Osteoblast (primary cell): Measurements from ENCODE around the gene GLI3. TPM values are rescaled to one million over a fixed set of nuclear protein-coding genes. Genes with fewer than 3 reads are reported as not detected.

Experiments used
- DNase-seq: peaks from one replicate; pipeline ENCODE4 v3.0.0; 2011; ENCODE audit warnings: low spot score, mixed read lengths; ENCODE audit not compliant: insufficient read length; ENCODE audit errors: missing footprints
- H2AFZ ChIP-seq: 2 replicates; pipeline ENCODE4 v1.6.0; 2011; ENCODE audit warnings: mild to moderate bottlenecking, low read length
- H3K27ac ChIP-seq: 2 replicates; pipeline ENCODE4 v1.5.1; 2011; ENCODE audit warnings: mild to moderate bottlenecking, low read depth, low read length, moderate library complexity
- H3K27me3 ChIP-seq: 2 replicates; pipeline ENCODE4 v1.6.0; 2012; ENCODE audit warnings: mild to moderate bottlenecking, control low read depth, inconsistent platforms, low read length, moderate library complexity; ENCODE audit not compliant: insufficient read depth
- H3K36me3 ChIP-seq: 2 replicates; pipeline ENCODE4 v1.5.1; 2011; ENCODE audit warnings: mild to moderate bottlenecking, low read length, control low read depth, moderate library complexity; ENCODE audit not compliant: insufficient read depth
- H3K4me1 ChIP-seq: 2 replicates; pipeline ENCODE4 v1.5.1; 2011; ENCODE audit warnings: mild to moderate bottlenecking, low read length, control low read depth, moderate library complexity; ENCODE audit not compliant: insufficient read depth
- H3K4me2 ChIP-seq: 2 replicates; pipeline ENCODE4 v1.6.0; 2011; ENCODE audit warnings: mild to moderate bottlenecking, low read length; ENCODE audit not compliant: insufficient read depth
- H3K4me3 ChIP-seq: fragments of 200-600 bp; sonication (generic); 3 replicates; pipeline ENCODE4 v1.5.1; 2012; ENCODE audit warnings: mild to moderate bottlenecking, low read length, inconsistent platforms; ENCODE audit not compliant: insufficient read depth
- H3K79me2 ChIP-seq: 2 replicates; pipeline ENCODE4 v1.6.0; 2012; ENCODE audit warnings: mild to moderate bottlenecking, low read length, control low read depth, inconsistent platforms; ENCODE audit not compliant: insufficient read depth
- H3K9me3 ChIP-seq: 2 replicates; pipeline ENCODE4 v1.5.1; 2011; ENCODE audit warnings: low read depth, low read length, control low read depth
- H4K20me1 ChIP-seq: 2 replicates; pipeline ENCODE4 v1.6.0; 2012; ENCODE audit warnings: mild to moderate bottlenecking, low read length, control low read depth; ENCODE audit not compliant: insufficient read depth
- CTCF ChIP-seq: IDR thresholded peaks from 2 replicates; pipeline ENCODE4 v1.5.1; 2011; ENCODE audit warnings: mild to moderate bottlenecking, low read depth, low read length, moderate library complexity; ENCODE audit errors: extremely low read depth
- total RNA-seq: library from RNA; depleted of rRNA; stranded (reverse); fragments of >200 nt; gene quantifications from 2 replicates; pipeline ENCODE4 v1.2.3, GENCODE V29; 2012

GLI3 gene
- total RNA-seq, 1 donor: 11.9 TPM

- Histone ChIP-seq H2AFZ (no peak overlapping the region), H3K4me2 (no peak overlapping the region), H3K4me1 (peaks cover 1% of the 10 kb centered on the region), H4K20me1 (no peaks in the 10 kb centered on the region), H3K79me2 (peaks cover 18% of the 10 kb centered on the region), H3K9me3 (no peaks in the 10 kb centered on the region), H3K27me3 (no peaks in the 10 kb centered on the region), H3K27ac (no peak overlapping the region), H3K4me3 (no peak overlapping the region), H3K36me3 (no peaks in the 10 kb centered on the region)
- TF ChIP-seq CTCF: no peak
- DNase-seq: no peak
Measured at GRCh38 chr7:42176724-42177101, 60.3 kb downstream of the GLI3 start.

- Histone ChIP-seq H3K9me3 (no peaks in the 10 kb centered on the region), H4K20me1 (no peaks in the 10 kb centered on the region), H3K4me3 (no peak overlapping the region), H3K27ac (no peak overlapping the region), H3K4me1 (no peaks in the 10 kb centered on the region), H2AFZ (no peak overlapping the region), H3K4me2 (no peak overlapping the region), H3K27me3 (no peaks in the 10 kb centered on the region), H3K36me3 (no peaks in the 10 kb centered on the region), H3K79me2 (peaks cover 18% of the 10 kb centered on the region)
- TF ChIP-seq CTCF: no peak
- DNase-seq: peak; percentile 46
Measured at GRCh38 chr7:42175834-42176723, 60.9 kb downstream of the GLI3 start.

- no peak overlapping the region for H3K4me2 ChIP-seq
- peaks cover 18% of the 10 kb centered on the region for H3K79me2 ChIP-seq
- H3K27me3 ChIP-seq: no peaks in the 10 kb centered on the region
- no peaks in the 10 kb centered on the region for H4K20me1 ChIP-seq
- DNase-seq: no peak
- H2AFZ ChIP-seq: no peak overlapping the region
- H3K4me3 ChIP-seq: no peak overlapping the region
- no peaks in the 10 kb centered on the region for H3K9me3 ChIP-seq
- no peak overlapping the region for H3K27ac ChIP-seq
- no peaks in the 10 kb centered on the region for H3K4me1 ChIP-seq
- no peaks in the 10 kb centered on the region for H3K36me3 ChIP-seq
- no peak for TF ChIP-seq CTCF
Measured at GRCh38 chr7:42174391-42174912, 62.6 kb downstream of the GLI3 start.

- peaks cover 15% of the 10 kb centered on the region for H3K79me2 ChIP-seq
- peak; percentile 74 for DNase-seq
- H3K4me3 ChIP-seq: no peak overlapping the region
- TF ChIP-seq CTCF: no peak
- H4K20me1 ChIP-seq: peaks cover 2% of the 10 kb centered on the region
- no peak overlapping the region for H3K4me2 ChIP-seq
- peaks cover 4% of the 10 kb centered on the region for H3K4me1 ChIP-seq
- H3K27me3 ChIP-seq: no peaks in the 10 kb centered on the region
- no peak overlapping the region for H2AFZ ChIP-seq
- no peaks in the 10 kb centered on the region for H3K36me3 ChIP-seq
- H3K9me3 ChIP-seq: no peaks in the 10 kb centered on the region
- H3K27ac ChIP-seq: no peak overlapping the region
Measured at GRCh38 chr7:42170724-42171123, 66.3 kb downstream of the GLI3 start.
